Jurkat, Clone E6-1 (cell line): ENCODE data around the gene RAB4B.
"Not testable (repeated sequence)": the region's sequence is repeated elsewhere in the genome, so short reads cannot be mapped to it uniquely, and the experiment has no call there.

Experiments used
- DNase-seq: peaks from one replicate; pipeline ENCODE4 v3.0.0-alpha.2; 2011; ENCODE audit warnings: low read depth, low spot score
- H3K4me3 ChIP-seq: 2 replicates; pipeline ENCODE4 v1.5.1; 2011; ENCODE audit warnings: mild to moderate bottlenecking, low read length, control low read depth, moderate library complexity

Gene RAB4B

GRCh38 chr19:40811478-40812341 lies 33.7 kb downstream of the RAB4B start:
- DNase-seq = no peak

GRCh38 chr19:40812571-40812970 lies 34.5 kb downstream of the RAB4B start:
- DNase-seq, H3K4me3 ChIP-seq: not testable (repeated sequence)

More at GRCh38 chr19:40811478-40812341, 33.7 kb downstream of the RAB4B start:
- peak overlapping the region; percentile 11; the same call in 1 of the 2 replicates for H3K4me3 ChIP-seq

- no peak overlapping the region for H3K4me3 ChIP-seq
- no peak for DNase-seq
Measured at GRCh38 chr19:40813182-40813581, 35.1 kb downstream of the RAB4B start.

GRCh38 chr19:40815223-40815622 lies 37.2 kb downstream of the RAB4B start:
- no peak for DNase-seq
- no peak overlapping the region for H3K4me3 ChIP-seq

- not testable (repeated sequence) for DNase-seq
- H3K4me3 ChIP-seq = peak overlapping the region; percentile 33
Measured at GRCh38 chr19:40818480-40819399, 40.7 kb downstream of the RAB4B start.

- not testable (repeated sequence) for H3K4me3 ChIP-seq
- DNase-seq = peak; percentile 28
Measured at GRCh38 chr19:40819479-40820234, 41.6 kb downstream of the RAB4B start.

GRCh38 chr19:40822161-40822560 lies 44.1 kb downstream of the RAB4B start:
- no peak overlapping the region for H3K4me3 ChIP-seq
- DNase-seq = no peak

GRCh38 chr19:40822704-40823553 lies 44.9 kb downstream of the RAB4B start:
- DNase-seq, H3K4me3 ChIP-seq: not testable (repeated sequence)

- H3K4me3 ChIP-seq, DNase-seq: not testable (repeated sequence)
Measured at GRCh38 chr19:40824916-40825315, 46.9 kb downstream of the RAB4B start.

- not testable (repeated sequence) for H3K4me3 ChIP-seq, DNase-seq
Measured at GRCh38 chr19:40825460-40826095, 47.5 kb downstream of the RAB4B start.

- DNase-seq, H3K4me3 ChIP-seq: not testable (repeated sequence)
Measured at GRCh38 chr19:40826312-40826698, 48.3 kb downstream of the RAB4B start.

- not testable (repeated sequence) for H3K4me3 ChIP-seq
- peak; percentile 66 for DNase-seq
Measured at GRCh38 chr19:40826699-40827385, 48.8 kb downstream of the RAB4B start.

GRCh38 chr19:40827386-40828247 lies 49.6 kb downstream of the RAB4B start:
- no peak overlapping the region for H3K4me3 ChIP-seq
- DNase-seq = no peak

- no peak for DNase-seq
- H3K4me3 ChIP-seq = no peak overlapping the region
Measured at GRCh38 chr19:40829205-40829604, 51.2 kb downstream of the RAB4B start.

- not testable (repeated sequence) for H3K4me3 ChIP-seq, DNase-seq
Measured at GRCh38 chr19:40830741-40831140, 52.7 kb downstream of the RAB4B start.
